ENCODE data around the gene EPB41.

EPB41 gene

GRCh38 chr1:29004288-29004687 lies 89.9 kb downstream of the EPB41 start:
- no peak for DNase-seq (ENCODE audit: extremely low read depth, low read depth)
- TF ChIP-seq CTCF (IDR thresholded peaks at IDR 0.05; ENCODE audit: low read depth, low read length): no peak

- no peak for DNase-seq (ENCODE audit: extremely low read depth, low read depth)
- no peak for TF ChIP-seq CTCF (IDR thresholded peaks at IDR 0.05; ENCODE audit: low read depth, low read length)
Observed at GRCh38 chr1:29004798-29005197, 90.4 kb downstream of the EPB41 start.

GRCh38 chr1:29011775-29012174 lies 97.4 kb downstream of the EPB41 start:
- no peak for DNase-seq (ENCODE audit: extremely low read depth, low read depth)
- TF ChIP-seq CTCF (IDR thresholded peaks at IDR 0.05; ENCODE audit: low read depth, low read length): no peak

- no peak for TF ChIP-seq CTCF (IDR thresholded peaks at IDR 0.05; ENCODE audit: low read depth, low read length)
- no peak for DNase-seq (ENCODE audit: extremely low read depth, low read depth)
Observed at GRCh38 chr1:29017235-29017634, 102.9 kb downstream of the EPB41 start.

GRCh38 chr1:29017975-29018712 lies 103.8 kb downstream of the EPB41 start:
- no peak for DNase-seq (ENCODE audit: extremely low read depth, low read depth)
- TF ChIP-seq CTCF (IDR thresholded peaks at IDR 0.05; ENCODE audit: low read depth, low read length): no peak

GRCh38 chr1:29022620-29023019 lies 108.3 kb downstream of the EPB41 start:
- no peak for DNase-seq (ENCODE audit: extremely low read depth, low read depth)
- no peak for TF ChIP-seq CTCF (IDR thresholded peaks at IDR 0.05; ENCODE audit: low read depth, low read length)

GRCh38 chr1:29029667-29030066 lies 115.3 kb downstream of the EPB41 start:
- no peak for TF ChIP-seq CTCF (IDR thresholded peaks at IDR 0.05; ENCODE audit: low read depth, low read length)
- DNase-seq (ENCODE audit: extremely low read depth, low read depth): no peak

Measured in AG09319 (cell line).